ENCODE data around the gene OSBPL2.

The OSBPL2 gene

DNA sequence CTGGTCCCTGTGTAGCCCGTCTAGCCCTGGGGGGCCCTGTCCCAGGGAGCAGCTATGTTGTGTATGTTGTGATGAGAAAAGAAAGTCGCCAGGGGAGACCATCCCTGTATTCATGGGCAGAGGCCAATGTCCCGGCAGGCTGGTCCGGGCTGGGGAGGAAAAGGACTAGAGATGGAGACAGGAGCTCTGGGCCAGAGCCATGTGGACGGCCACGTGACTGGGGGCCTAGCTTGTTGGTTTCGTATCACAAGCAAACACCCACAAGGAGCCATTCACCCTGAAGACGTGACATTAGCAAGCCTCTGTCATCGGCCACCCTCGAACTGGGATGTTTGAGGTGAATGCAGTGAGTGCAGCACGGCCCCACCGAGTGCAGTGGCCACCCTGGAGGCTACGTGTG, 15.3 kb upstream of the OSBPL2 start:
- no peak for DNase-seq

DNA sequence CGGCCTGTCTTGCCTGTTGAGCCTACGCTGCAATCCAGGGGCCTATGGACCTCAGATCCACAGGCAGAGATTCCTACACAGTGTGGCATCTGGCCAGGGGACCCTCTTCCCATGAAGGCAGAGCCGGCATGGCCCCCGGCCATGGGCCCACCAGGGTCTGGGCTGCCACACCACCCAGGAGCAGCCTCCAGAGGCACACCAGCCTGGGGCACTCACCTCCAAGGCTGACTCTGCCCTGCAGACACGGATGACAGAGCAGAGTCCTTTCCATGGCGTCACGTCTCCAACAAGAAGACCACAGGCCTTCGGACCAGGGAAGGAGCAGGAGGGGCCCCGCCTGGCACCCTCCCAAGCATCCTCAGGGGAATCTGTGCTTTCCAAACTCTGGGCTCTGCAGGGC, 14.8 kb upstream of the OSBPL2 start:
- DNase-seq, result no peak

DNA sequence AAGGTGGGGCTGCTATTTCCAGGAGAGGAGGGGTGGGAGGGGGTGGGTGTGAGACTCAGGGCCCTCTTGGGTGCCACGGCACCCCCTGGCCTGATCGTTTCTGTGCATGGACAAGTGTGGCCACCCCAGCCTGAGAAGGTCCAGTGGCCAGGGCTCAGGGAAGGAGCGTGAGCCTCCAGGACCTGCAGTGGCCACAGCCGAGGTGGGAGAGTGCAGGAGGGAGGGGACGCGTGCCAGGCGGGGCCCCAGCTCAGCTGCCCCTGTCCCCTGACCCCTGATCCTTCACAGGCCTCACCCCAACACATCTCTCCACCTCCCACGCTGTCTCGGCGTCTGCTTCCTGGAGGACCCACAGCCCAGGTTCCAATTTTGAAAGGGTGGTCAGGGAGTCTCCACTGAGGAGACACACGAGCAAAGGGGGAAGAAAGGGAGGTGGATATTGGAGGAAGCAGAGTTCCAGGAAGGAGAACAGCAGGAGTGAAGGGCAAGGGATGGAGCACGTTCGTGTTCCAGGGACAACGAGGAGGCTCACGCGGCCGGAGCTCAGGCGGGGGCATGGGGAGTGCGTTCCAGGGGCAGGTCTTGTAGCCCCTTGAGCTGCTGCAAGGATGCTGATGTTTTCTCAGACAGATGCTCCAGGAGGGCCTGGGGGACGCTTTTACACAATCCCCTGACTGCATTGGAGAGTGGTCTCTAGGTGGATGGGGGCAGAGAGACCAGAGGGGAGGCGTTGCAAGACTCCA, 14.0 kb upstream of the OSBPL2 start:
- DNase-seq, result no peak

DNA sequence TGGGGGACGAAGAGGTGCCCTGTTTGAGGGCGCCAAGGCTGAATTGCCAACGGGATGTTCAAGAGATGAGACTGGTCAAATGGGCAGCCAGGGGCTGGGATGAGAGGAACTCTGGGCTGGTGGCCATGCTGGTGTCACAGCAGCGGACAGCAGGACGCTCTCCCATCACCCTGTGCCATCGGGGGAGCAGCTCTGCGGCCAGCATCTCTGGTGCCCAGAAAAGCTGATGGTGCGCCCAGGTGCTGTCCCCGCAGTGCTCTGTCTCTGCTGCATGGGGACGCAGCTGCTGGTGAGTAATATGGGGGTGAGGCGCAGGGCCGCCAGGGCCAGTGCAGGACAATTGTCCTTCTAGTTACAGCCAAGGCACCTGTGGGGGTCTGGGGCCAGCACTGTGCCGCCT, 13.3 kb upstream of the OSBPL2 start:
- no peak for DNase-seq

DNA sequence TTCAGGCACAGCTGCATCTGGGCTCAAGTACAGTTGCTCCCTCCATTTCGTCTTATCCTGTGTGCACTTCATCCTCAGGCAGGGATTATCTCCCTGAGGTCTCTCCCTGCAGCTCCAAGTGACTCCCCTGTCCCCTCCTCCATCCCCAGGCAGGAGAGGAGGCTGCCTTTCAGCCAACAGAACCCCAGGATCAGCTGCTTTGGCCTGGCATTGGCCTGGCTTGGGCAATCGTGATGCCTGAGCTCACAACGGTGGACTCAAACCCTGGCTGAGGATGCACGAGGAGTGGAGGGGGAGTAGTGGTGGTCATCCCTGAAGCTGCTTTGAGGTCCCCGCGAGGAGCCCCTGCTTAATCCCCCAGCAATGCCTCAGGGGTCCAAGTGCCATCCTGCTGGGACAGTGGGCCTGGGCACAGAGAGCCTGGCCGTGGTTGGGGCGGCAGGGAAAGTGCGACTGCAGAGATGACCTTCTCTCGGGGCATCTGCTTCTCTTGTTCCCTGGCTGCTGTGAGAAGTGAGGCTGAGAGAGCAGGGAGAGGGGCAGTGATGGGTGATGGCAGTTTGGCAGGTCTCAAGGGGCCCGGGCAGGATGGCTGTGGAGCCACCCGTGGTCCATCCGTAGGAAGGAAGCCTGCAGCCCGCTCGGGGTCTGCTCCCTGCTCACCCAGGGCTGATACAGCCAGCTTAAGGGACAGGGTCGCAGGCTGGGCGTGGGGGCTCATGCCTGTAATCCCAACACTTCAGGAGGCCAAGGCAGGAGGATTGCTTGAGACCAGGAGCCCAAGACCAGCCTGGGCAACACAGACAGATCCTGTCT, 12.3 kb upstream of the OSBPL2 start:
- no peak for DNase-seq

DNA sequence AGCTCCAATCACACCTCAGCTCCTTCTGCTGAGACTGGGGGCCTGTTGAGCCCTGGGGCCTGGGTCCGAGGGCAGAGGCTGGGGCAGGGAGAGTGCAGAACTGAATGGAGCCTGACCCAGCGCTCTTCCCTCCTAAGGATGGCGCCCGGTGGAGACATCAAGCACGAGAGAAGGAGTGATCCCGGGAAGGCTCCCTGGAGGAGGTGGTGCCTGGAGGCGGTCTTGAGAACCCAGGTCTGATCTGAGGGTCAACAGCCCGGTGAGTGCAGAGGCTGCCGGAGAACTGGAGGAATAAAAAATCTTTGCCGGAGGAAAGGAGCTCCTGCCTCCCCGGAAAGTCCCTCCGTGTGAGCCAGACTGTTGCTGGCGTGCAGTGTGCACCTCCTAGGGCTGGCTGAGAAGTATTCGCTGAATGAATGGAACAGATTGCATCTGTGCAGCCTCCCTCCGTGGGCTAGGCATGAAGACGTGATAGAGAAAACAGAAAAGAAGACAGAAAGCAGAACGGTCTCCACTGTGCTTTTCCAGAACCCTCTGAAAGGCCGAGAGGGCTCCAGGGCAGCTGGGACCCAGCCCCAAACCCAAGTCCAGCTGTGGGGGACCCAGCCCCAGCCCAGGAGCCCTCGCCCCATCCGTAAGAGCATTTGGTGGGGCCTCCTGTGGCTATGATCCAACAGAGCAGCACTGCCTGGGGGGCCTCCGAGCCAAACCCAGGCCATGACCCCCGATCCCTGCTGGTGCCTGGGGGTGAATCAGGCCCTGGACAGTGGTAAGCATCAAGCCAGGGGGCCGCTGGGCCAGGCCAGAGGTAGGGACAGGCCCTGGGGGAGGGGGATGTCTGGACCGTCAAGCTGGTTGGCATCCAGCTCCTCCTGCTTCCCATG, 11.4 kb upstream of the OSBPL2 start:
- DNase-seq, result no peak

DNA sequence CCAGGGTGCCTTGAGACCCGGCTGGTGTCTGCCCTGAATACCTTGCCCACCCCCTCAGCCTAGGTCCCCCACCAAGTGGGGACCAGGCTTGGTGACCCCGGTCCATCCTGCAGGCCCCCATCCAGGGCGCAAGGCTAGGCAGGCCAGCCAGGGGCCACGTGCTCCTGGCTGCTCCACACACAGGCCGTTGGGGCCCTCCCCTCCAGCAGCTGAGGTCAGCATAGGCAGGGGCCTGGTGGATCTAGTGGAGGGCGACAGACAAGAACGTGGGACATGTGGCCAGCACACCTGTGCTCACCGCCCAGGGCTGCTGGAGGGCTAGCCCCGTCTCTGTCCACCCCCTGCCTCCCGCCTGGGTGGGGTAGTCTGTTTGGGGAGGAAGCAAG, 10.7 kb upstream of the OSBPL2 start:
- no peak for DNase-seq

DNA sequence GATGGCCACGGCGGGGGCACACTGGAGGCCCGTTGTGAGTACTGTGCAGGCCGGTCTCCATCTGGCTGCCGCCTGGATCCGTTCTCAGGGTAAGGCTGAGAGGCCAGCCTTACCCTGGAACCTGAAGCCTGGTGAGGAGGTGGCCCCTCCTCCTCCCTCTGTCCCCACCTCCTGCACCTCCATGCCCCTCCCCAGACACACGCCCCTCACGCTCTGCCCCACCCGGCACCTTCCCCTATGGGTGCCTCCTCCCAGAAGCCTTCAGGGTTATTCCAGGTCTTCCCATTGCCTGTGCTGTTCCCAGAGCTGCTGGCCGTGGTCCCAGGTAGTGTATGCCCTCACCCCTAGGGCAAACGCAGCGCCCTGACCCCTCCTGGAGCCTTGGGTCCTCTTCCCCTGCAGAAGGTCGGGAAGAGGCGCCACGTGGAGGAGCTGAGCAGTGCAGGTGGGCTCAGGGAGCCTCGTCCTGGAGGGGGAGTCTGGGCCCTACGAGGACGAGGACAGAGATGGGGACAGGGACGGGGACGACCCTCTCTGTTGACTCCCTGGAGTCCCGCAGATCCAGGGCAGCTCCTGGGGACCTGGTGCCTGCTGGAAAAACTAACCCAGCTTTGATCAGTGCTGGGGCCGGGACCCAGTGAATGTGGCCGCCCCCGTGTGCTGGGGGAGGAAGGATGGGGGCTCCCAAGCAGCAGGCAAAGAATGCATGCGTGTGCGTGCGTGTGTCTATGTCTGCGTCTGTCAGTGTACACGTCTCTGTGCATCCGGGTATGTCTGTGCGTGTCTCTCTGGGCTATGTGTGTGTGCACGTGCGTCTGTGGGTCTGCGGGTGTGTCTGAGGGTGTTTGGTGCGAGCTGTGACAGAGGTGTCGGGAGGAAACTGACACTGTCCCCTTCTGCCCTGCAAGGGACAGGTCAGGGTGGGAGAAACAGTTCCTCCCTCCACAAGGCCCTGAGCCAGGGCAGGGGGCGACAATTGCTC, 10.1 kb upstream of the OSBPL2 start:
- peak; percentile 32 for DNase-seq

DNA sequence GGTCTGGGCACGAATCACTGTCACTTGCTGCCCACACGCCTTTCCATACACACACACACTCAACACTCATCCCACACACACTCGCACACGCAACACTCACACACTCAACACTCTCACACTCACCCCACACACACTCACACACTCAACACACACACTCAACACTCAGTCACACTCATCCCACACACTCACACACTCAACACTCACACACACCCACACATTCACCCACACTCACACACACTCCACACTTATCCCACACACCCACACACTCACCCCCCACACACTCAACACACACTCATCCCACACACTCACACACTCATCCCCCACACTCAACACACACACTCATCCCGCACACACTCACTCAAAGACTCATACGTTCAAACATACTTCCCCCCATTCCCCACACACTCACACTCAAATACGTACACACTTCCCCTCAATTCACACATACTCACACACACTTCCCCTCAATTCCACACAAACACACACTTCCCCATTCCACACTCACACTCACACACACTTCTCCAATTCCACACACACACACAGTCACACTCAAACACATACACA, 9.3 kb upstream of the OSBPL2 start:
- DNase-seq, result no peak

DNA sequence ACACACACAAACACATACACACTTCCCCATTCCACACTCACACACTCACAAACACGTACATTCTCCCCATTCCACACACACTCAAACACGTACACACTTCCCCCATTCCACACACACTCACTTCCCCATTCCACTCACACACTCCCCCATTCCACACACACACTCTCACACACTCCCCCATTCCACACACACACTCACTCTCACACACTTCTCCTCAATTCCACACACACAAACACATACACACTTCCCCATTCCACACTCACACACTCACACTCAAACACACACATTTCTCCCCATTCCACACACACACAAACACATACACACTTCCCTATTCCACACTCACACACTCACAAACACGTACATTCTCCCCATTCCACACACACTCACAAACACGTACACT, 8.7 kb upstream of the OSBPL2 start:
- DNase-seq, result no peak

DNA sequence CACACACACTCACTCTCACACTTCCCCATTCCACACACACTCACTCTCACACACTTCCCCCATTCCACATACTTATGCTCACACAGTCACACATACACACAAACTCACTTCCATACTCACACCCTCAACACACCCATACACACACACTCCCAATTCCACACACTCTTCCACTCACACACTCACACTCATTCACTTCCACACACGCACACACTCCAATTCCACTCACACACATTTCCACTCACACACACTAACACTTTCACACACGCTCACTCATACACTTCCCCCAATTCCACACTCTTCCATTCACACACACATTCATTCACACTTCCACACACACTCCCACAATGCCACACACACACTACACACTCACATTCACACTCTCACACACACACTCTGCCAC, 8.0 kb upstream of the OSBPL2 start:
- DNase-seq, result no peak

DNA sequence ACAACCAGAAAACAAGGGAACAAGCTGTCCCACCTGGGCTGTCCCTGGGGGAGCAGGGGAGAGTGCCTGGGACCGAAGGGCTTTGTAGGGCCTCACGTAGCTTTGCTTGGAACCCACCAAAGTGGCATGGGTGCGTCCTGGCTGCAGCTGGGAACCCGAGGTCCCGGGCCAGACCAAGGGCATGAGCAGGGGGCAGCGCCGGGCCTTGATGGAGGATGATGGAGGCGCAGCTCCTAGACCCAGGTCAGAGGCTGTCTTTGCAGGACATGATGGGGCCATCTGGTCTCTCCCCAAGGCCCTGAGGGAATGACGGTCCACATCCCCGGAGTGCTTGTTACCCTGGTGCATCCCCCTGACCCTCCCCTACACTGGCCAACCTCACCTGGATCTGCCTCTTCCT, 7.6 kb upstream of the OSBPL2 start:
- DNase-seq, result no peak

DNA sequence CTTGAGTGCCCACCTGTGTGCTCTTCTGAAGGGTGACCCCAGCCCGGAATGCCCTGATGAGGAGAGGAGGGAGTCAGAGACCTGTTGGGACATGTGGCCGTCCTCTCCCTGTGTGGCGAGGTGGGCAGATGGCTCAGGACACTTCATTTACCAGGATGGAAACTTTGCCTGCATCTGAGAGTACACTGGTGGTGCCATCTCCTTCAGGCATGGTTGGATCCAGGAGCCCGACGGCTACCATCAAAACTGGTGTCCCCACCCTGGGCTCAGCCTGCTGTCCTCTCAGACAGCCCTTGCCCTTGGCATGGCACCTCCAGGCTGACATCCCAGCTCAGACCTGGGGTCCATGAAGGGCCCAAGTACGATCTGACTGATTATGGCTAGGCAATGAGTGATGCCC, 7.0 kb upstream of the OSBPL2 start:
- DNase-seq, result no peak

DNA sequence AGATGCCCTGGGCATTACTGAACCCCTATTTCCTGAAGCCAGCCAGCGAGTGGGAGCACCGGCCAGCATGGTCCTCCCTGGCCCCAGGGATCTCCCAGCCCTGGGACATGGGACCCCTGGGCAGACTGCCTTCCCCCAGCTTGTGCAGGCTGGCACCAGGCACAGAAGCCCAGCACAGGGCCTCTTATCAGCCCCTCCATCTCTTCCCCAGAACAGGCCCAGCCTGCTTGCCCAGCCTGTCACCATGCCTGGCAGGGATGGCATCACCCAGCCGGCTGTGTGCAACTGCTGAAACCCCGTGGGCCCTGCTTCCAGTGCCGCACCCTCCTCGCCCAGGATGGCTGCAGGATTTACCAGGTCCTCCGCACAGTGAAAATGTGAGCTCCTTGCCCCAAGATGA, 6.1 kb upstream of the OSBPL2 start:
- no peak for DNase-seq

DNA sequence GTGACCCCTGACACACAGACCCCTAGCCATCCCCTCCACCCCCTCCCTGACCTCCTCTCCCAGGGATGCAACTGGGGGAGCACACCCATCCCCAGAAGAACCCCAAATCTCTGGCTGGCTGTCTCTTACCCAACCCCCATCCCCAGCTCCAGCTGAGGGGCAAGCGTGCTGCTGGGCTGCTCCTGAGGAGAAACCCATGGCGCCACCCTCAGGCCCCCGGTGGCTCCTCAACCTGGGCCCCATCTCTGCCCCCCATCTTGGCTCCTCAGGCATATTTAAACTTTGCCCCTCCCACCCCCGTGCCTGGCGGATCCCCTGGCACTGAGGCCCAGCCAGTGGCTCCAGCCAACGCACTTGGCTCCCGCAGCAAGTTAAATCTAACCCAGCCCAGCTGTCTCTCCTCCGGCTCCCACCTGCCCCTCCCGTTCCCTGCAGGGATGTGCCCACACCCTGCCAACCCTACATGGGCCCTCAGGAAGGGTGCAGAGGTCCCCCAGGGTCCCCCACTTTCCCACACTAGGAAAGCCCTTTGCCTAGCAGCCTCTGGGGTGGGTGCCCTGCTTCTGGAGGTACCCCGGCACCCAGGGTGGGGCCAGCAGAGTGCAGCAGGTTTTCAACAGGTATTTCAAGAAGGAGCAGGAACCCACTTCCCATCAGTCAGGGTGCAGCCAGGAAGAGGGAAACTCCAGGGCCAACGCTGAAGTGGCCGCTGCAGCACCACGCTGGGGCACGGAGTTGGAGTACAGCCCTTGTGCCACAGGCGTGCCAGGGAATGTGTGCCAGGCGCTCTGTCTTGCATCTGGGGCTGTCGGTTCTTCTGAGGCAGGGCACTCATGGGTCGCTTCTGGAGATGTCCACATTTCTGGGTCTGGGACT, 5.3 kb upstream of the OSBPL2 start:
- DNase-seq, result no peak

DNA sequence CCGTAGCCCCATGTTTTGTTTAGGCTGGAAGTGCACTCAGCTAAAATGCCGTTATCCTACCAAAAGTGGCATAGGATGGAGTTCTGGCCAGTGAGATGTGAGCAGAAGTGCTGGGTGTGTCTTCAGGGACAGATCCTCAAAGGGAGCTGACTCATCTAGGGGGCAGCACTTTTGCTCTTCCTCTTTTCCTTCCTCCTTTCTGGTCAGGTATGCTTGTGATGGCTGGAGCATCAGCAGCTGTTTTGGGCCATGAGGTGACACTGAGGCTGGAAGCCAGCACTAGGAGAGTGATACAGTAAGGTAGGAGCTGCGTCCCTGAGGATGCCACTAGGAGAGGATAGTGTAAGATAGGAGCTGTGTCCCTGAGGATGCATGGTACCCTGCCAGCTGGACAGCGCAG, 4.6 kb upstream of the OSBPL2 start:
- no peak for DNase-seq

DNA sequence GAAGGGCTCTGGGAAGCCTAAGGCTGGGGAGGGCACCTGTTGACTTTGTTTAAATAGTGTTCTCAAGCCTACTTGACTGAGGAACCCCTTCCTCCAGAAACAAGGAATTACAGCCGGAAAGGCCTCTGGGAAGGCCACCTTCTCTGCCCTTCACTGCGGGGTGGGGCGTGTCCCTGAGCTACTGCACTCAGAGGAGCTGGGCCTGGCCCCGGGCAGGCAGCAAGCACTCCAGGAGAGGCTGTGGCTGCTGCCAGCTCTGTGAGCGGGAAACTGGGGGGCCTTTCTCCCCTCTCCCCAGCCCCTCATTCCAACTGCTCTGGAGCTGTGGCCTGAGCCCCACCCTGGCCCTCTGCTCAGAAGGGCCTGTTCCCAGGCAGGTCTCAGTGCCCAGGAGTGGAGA, 4.0 kb upstream of the OSBPL2 start:
- no peak for DNase-seq

DNA sequence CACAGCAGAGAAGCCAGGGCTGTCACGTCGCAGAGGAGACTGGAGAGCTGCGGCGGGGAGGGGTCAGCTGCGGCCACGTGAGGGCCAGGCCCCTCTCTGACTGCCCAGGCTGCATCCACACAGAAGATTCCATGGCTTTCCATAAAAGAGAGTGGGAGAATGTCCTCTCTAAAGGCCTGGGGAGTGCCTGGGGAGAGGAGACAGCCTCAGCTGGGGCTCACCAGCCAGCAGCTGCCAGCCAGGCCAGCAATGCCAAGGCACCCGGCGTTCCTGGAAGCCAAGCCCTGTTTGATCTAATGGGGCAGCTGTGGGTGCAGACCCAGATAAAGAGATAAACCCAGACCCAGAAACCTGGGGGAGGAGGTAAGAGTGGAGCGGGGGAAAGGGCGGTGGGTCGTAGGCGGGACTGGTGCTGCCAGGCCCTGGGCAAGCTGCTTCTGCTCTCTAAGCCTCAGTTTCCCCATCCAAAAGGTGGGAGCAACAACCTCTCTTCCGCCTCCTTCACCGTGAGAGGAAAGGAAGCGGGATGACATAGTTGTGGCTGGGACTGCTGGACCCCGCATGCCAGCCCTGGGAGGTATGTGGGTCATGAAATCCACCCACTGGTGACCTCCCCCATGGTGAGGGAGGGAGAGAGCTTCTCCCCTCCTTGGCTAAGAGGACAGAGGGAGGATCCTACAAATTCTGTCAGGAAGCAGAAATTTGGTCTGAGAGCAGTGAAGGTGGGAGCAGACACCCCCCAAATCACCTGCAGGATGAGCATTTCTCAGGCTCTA, 3.1 kb upstream of the OSBPL2 start:
- no peak for DNase-seq

DNA sequence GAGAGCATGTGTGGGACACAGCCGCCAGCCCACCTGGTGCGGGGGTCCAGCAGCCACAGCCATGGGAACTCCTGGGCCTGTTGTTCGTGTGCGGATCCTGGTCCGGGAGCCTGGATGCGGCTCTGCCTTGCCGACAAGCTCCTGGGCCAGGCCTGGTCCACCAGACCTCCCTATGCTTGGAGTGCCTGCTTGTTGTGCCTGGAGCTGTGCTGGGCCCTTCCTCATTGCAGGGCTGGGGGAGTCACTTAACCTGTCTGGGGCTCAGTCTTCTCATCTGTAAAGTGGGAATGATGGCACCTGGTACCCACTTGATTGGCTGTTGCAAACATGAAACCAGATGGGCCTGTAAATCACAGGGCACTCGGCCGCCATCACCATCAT, 2.6 kb upstream of the OSBPL2 start:
- no peak for DNase-seq

DNA sequence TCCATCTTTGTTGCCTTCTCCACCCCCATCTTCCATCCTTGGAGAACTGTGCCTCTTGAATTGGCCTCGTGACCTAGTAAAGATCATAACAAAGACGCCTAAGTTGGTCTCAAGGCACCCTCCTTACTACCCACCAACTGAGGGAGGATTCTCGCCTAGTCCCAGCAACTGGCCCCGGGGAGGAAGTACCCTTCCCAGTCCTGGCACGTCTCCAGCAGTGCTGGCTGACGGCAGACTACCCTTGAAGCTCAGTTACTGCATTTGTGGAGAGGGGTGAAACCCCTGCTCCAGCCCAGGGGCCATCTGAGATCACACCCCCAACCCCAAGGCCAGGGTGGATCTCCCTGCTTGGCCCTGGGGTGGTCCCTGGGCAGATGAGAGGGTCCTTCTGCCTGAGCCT, 2.1 kb upstream of the OSBPL2 start:
- no peak for DNase-seq

All from NCI-H69 (cell line).